T-cell (primary cell): ENCODE results near the gene TRPC4AP. TPM values are rescaled to one million over a fixed set of nuclear protein-coding genes. Genes with fewer than 3 reads are reported as not detected.

ENCODE experiments used
- ATAC-seq, 4 experiments: fragments of 200-7000 bp in 3 of 4; fragments of 150-1000 bp in 1 of 4; cut with Tn5 transposase; replicated peaks in 1 of 4; 1 replicate in 3 of 4; 2 replicates in 1 of 4; pipeline ENCODE4 v1.10.0; 2021; ENCODE audit warnings: moderate library complexity in 3 of 4, mild to moderate bottlenecking in 2 of 4, moderate number of reproducible peaks in 1 of 4
- CTCF ChIA-PET, 2 donors: fragments of 300-600 bp; sonication (Branson Sonifier 250); formaldehyde crosslinking; loops; one replicate each; lab custom pipeline; 2022; ENCODE audit warnings: antibody characterized with exemption in 2 of 2; lab: Charles Lee
- POLR2A ChIA-PET, 2 donors: fragments of 300-600 bp; sonication (Branson Sonifier 250); formaldehyde crosslinking; loops; one replicate each; lab custom pipeline; 2022; ENCODE audit warnings: antibody characterized with exemption in 2 of 2; lab: Charles Lee
- DNase-seq, 35 experiments: peaks; one replicate each; pipeline versions ENCODE4 v3.0.0 to v3.0.0-alpha.2; 2013 to 2023
- H3K27ac ChIP-seq: one replicate; pipeline ENCODE4 v1.5.1; 2013; ENCODE audit warnings: low read length
- H3K27me3 ChIP-seq, 2 experiments: replicated peaks in 1 of 2; 1 replicate in 1 of 2; 2 replicates in 1 of 2; pipeline versions ENCODE4 v1.6.1 to v1.7.0; 2013; ENCODE audit warnings: low read length in 1 of 2, mixed read lengths in 1 of 2; ENCODE audit not compliant: control insufficient read depth in 2 of 2, insufficient read depth in 2 of 2; ENCODE audit errors: extremely low read depth in 1 of 2
- H3K36me3 ChIP-seq, 2 donors: 1 replicate in 1 of 2; 2 replicates in 1 of 2; pipeline versions ENCODE4 v1.6.1 to v1.7.0; 2013; ENCODE audit warnings: low read length in 1 of 2; ENCODE audit not compliant: control insufficient read depth in 2 of 2, insufficient read depth in 1 of 2; ENCODE audit errors: extremely low read depth in 1 of 2
- H3K4me1 ChIP-seq, 2 experiments: 1 replicate in 1 of 2; 2 replicates in 1 of 2; pipeline versions ENCODE4 v1.6.1 to v1.7.0; 2013; ENCODE audit warnings: low read length in 2 of 2, mixed read lengths in 1 of 2; ENCODE audit not compliant: insufficient read depth in 2 of 2, control insufficient read depth in 1 of 2; ENCODE audit errors: extremely low read depth in 1 of 2
- H3K4me3 ChIP-seq, 2 donors: 1 replicate in 1 of 2; 2 replicates in 1 of 2; pipeline versions ENCODE4 v1.5.1 to v1.7.0; 2013; ENCODE audit warnings: mild to moderate bottlenecking in 2 of 2, low read length in 1 of 2, moderate library complexity in 1 of 2; ENCODE audit not compliant: control insufficient read depth in 1 of 2; ENCODE audit errors: extremely low read depth in 1 of 2
- H3K9me3 ChIP-seq: 2 replicates; pipeline ENCODE4 v1.7.0; 2013
- H3K27ac Mint-ChIP-seq, 2 donors: one replicate each; pipeline ENCODE4 v1.8.0; 2020 to 2021; ENCODE audit warnings: mild to moderate bottlenecking in 2 of 2, mixed read lengths in 2 of 2
- H3K27me3 Mint-ChIP-seq, 2 donors: one replicate each; pipeline ENCODE4 v1.8.0; 2021 to 2022; ENCODE audit warnings: mixed read lengths in 2 of 2
- H3K36me3 Mint-ChIP-seq: one replicate; pipeline ENCODE4 v1.8.0; 2021; ENCODE audit warnings: mixed read lengths
- H3K4me1 Mint-ChIP-seq, 3 donors: one replicate each; pipeline ENCODE4 v1.8.0; 2020 to 2022; ENCODE audit warnings: mixed read lengths in 3 of 3, mild to moderate bottlenecking in 1 of 3
- H3K4me3 Mint-ChIP-seq, 3 donors: one replicate each; pipeline ENCODE4 v1.8.0; 2020 to 2022; ENCODE audit warnings: mild to moderate bottlenecking in 3 of 3, mixed read lengths in 3 of 3, moderate library complexity in 3 of 3
- H3K9me3 Mint-ChIP-seq, 3 donors: one replicate each; pipeline ENCODE4 v1.8.0; 2020 to 2022; ENCODE audit warnings: mixed read lengths in 3 of 3
- WGBS: methylation state at CpG from one replicate; pipeline ENCODE4 v1.1.5; 2013; ENCODE audit warnings: missing lambda C conversion rate; ENCODE audit not compliant: insufficient coverage; 5-methylcytosine and 5-hydroxymethylcytosine counted together
- total RNA-seq, 35 experiments: library from RNA in 6 of 35; stranded (reverse) in 6 of 35; fragments of 120-200 nt in 1 of 35; gene quantifications; one replicate each; pipeline versions ENCODE4 v1.2.1 to v1.2.4 and lab custom pipeline; 2013 to 2026

Gene TRPC4AP
- total RNA-seq, 5 donors from 2014 or later (not counting 1 experiment from before 2014, with no cell fraction given), result 56.3 to 65.5 (median 63.5) TPM

GRCh38 chr20:35007891-35008290 lies 84.7 kb downstream of the TRPC4AP start:
- DNase-seq, result no peak
- no peaks in the 10 kb centered on the region for H3K27me3 Mint-ChIP-seq
- H3K9me3 Mint-ChIP-seq, result no peaks in the 10 kb centered on the region
- Histone ChIP-seq H3K27me3 (no peaks in the 10 kb centered on the region), H3K4me1 (no peaks in the 10 kb centered on the region), H3K36me3 (peaks cover 27 to 98% of the 10 kb centered on the region in 2 donors), H3K4me3 (no peak overlapping the region), H3K9me3 (no peaks in the 10 kb centered on the region), H3K27ac (no peak overlapping the region)
- WGBS, result 97% methylated on average over 11 of the region's 12 CpGs
- POLR2A ChIA-PET, result no interaction called here
- CTCF ChIA-PET, result no interaction called here
- peaks cover 56% of the 10 kb centered on the region for H3K36me3 Mint-ChIP-seq
- no peak overlapping the region for H3K27ac Mint-ChIP-seq
- no peak for ATAC-seq
- H3K4me1 Mint-ChIP-seq, result peaks cover 0 to 3% (median 0%) of the 10 kb centered on the region in 3 donors
- H3K4me3 Mint-ChIP-seq, result no peak overlapping the region

GRCh38 chr20:35007413-35007812 lies 85.2 kb downstream of the TRPC4AP start:
- ChIA-PET CTCF (no interaction called here), POLR2A (no interaction called here)
- Mint-ChIP-seq H3K27ac (no peak overlapping the region), H3K4me1 (peaks cover 0 to 3% (median 0%) of the 10 kb centered on the region in 3 donors), H3K9me3 (no peaks in the 10 kb centered on the region), H3K27me3 (no peaks in the 10 kb centered on the region), H3K4me3 (no peak overlapping the region), H3K36me3 (peaks cover 56% of the 10 kb centered on the region)
- Histone ChIP-seq H3K27me3 (no peaks in the 10 kb centered on the region), H3K27ac (no peak overlapping the region), H3K4me1 (no peaks in the 10 kb centered on the region), H3K36me3 (peaks cover 31 to 98% of the 10 kb centered on the region in 2 donors), H3K9me3 (no peaks in the 10 kb centered on the region), H3K4me3 (no peak overlapping the region)
- ATAC-seq (no peak), DNase-seq (no peak)
- WGBS, result 75% methylated on average over 4 of the region's 9 CpGs

GRCh38 chr20:35006531-35006971 lies 86.1 kb downstream of the TRPC4AP start:
- Histone ChIP-seq H3K27me3 (no peaks in the 10 kb centered on the region), H3K9me3 (no peaks in the 10 kb centered on the region), H3K36me3 (peaks cover 28 to 97% of the 10 kb centered on the region in 2 donors), H3K27ac (no peak overlapping the region), H3K4me3 (no peak overlapping the region), H3K4me1 (no peaks in the 10 kb centered on the region)
- Mint-ChIP-seq H3K36me3 (peaks cover 53% of the 10 kb centered on the region), H3K4me3 (no peak overlapping the region), H3K9me3 (no peaks in the 10 kb centered on the region), H3K27me3 (no peaks in the 10 kb centered on the region), H3K27ac (no peak overlapping the region), H3K4me1 (peaks cover 0 to 3% (median 0%) of the 10 kb centered on the region in 3 donors)
- ATAC-seq (no peak), DNase-seq (no peak)
- ChIA-PET CTCF (no interaction called here), POLR2A (no interaction called here)
- 100% methylated on average over 1 of the region's 4 CpGs for WGBS

- WGBS, result 90% methylated on average over 11 of the region's 11 CpGs
- Histone ChIP-seq H3K9me3 (no peaks in the 10 kb centered on the region), H3K36me3 (peaks cover 24 to 95% of the 10 kb centered on the region in 2 donors), H3K27me3 (no peaks in the 10 kb centered on the region), H3K4me1 (no peaks in the 10 kb centered on the region), H3K4me3 (no peak overlapping the region), H3K27ac (no peak overlapping the region)
- no peak overlapping the region for H3K27ac Mint-ChIP-seq
- H3K27me3 Mint-ChIP-seq, result no peaks in the 10 kb centered on the region
- no peaks in the 10 kb centered on the region for H3K9me3 Mint-ChIP-seq
- peaks cover 53% of the 10 kb centered on the region for H3K36me3 Mint-ChIP-seq
- no peak overlapping the region for H3K4me3 Mint-ChIP-seq
- DNase-seq (no peak), ATAC-seq (no peak)
- ChIA-PET CTCF (no interaction called here), POLR2A (interaction anchor here in 1 of 2 donors (0.6 kb wide), 1 partner anchor 127 kb away, joined by 5 read pairs; no protein-coding TSS in a partner anchor)
- H3K4me1 Mint-ChIP-seq, result peaks cover 0 to 3% (median 0%) of the 10 kb centered on the region in 3 donors
Observed at GRCh38 chr20:35006009-35006408, 86.6 kb downstream of the TRPC4AP start.

- no peak overlapping the region for H3K27ac Mint-ChIP-seq
- H3K36me3 Mint-ChIP-seq, result peaks cover 55% of the 10 kb centered on the region
- H3K4me1 Mint-ChIP-seq, result peaks cover 0 to 1% (median 0%) of the 10 kb centered on the region in 3 donors
Observed at GRCh38 chr20:35005463-35005961, 87.1 kb downstream of the TRPC4AP start.

GRCh38 chr20:35004749-35005462 lies 87.7 kb downstream of the TRPC4AP start:
- Histone ChIP-seq H3K27me3 (no peaks in the 10 kb centered on the region), H3K36me3 (peaks cover 27 to 94% of the 10 kb centered on the region in 2 donors), H3K4me1 (no peaks in the 10 kb centered on the region), H3K9me3 (no peaks in the 10 kb centered on the region), H3K4me3 (no peak overlapping the region), H3K27ac (no peak overlapping the region)
- WGBS, result 95% methylated on average over 16 of the region's 20 CpGs
- ChIA-PET POLR2A (interaction anchor here in 1 of 2 donors (0.6 kb wide), 1 partner anchor 18 kb away, joined by 3 read pairs; no protein-coding TSS in a partner anchor), CTCF (no interaction called here)
- H3K36me3 Mint-ChIP-seq, result peaks cover 57% of the 10 kb centered on the region
- no peak overlapping the region for H3K27ac Mint-ChIP-seq
- H3K4me3 Mint-ChIP-seq, result no peak overlapping the region
- no peaks in the 10 kb centered on the region for H3K4me1 Mint-ChIP-seq
- no peaks in the 10 kb centered on the region for H3K9me3 Mint-ChIP-seq
- DNase-seq, result no peak
- no peaks in the 10 kb centered on the region for H3K27me3 Mint-ChIP-seq
- ATAC-seq, result no peak

More at GRCh38 chr20:35005463-35005961, 87.1 kb downstream of the TRPC4AP start:
- no peaks in the 10 kb centered on the region for H3K9me3 ChIP-seq
- ChIA-PET POLR2A (interaction anchor here in 1 of 2 donors (0.6 kb wide), 2 partner anchors 18 to 127 kb away, joined by 3 to 5 read pairs; no protein-coding TSS in a partner anchor), CTCF (no interaction called here)
- no peaks in the 10 kb centered on the region for H3K27me3 ChIP-seq
- Mint-ChIP-seq H3K9me3 (no peaks in the 10 kb centered on the region), H3K4me3 (no peak overlapping the region), H3K27me3 (no peaks in the 10 kb centered on the region)
- peaks cover 24 to 96% of the 10 kb centered on the region in 2 donors for H3K36me3 ChIP-seq
- H3K27ac ChIP-seq, result no peak overlapping the region
- H3K4me3 ChIP-seq, result no peak overlapping the region
- no peaks in the 10 kb centered on the region for H3K4me1 ChIP-seq
- DNase-seq (no peak), ATAC-seq (no peak)
- 91% methylated on average over 7 of the region's 7 CpGs for WGBS
